SH-SY5Y (cell line): ENCODE results near the gene RAB1A.

Experiments
- GATA2 ChIP-seq: IDR thresholded peaks from 2 replicates; pipeline ENCODE4 v1.6.1; 2011; ENCODE audit warnings: mild to moderate bottlenecking, low read depth, low read length
- GATA3 ChIP-seq: IDR thresholded peaks from 2 replicates; pipeline ENCODE4 v1.6.1; 2011; ENCODE audit warnings: low read depth, mild to moderate bottlenecking, low read length, moderate library complexity

DNA sequence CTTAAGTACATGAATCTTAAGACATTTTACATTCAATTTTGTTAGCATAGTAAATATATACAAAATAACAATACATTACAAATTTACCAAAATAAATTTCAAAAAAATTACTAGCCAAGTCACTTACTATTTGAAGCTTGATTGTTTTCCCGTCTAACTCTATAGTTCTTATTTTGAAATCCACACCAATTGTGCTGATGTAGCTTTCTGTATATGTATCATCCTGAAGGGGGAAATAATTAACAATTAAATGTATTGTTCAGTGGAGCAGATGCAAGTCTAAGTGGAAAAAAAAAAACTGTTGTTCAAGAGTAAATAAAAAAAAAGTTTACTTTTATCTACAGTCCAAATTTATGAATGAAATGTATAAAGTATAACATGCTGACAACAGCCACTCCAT lies 32.1 kb downstream of the RAB1A start:
- no peak for TF ChIP-seq GATA2
- no peak for TF ChIP-seq GATA3
